ENCODE results near the gene POLR1D.

POLR1D gene

DNA sequence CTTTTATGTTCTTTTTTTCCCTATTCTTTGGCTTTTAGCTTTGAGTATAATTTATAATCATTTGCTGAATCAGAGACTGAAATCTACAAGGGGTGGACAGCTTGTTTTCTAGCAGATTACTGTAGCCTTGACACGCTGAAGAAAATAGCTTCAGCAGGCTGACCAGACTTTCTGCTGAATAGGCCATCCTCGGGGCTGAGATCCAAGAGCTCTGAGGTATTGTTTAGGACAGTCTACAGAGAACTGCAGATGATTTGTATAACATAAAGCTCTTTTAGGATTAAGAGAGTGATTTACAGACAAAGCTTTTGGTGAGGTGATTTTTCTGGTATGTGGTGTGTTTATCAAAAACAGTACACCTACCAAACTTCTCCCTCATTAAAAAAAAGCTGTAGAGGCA is 16.8 kb downstream of the POLR1D start:
- DNase-seq (ENCODE audit: low read depth): no peak

DNA sequence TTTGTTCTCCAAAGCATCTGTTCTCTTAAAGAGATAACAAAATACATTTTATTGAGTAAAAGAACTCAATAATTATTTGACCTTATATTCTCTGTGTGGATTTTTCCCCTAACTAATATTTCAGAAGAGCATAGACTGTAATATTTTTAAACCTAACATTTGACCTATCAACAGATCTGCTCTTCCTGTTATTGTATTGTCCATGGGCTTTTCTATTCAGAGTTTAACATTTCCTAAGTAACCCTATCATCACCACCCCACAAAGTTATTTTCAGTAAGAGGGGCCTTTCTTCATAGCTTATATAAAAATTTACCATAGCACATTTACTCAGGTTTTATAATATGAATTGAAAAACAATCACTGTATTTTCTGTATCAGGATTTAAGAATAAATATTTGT is 17.5 kb downstream of the POLR1D start:
- no peak for DNase-seq (ENCODE audit: low read depth)

DNA sequence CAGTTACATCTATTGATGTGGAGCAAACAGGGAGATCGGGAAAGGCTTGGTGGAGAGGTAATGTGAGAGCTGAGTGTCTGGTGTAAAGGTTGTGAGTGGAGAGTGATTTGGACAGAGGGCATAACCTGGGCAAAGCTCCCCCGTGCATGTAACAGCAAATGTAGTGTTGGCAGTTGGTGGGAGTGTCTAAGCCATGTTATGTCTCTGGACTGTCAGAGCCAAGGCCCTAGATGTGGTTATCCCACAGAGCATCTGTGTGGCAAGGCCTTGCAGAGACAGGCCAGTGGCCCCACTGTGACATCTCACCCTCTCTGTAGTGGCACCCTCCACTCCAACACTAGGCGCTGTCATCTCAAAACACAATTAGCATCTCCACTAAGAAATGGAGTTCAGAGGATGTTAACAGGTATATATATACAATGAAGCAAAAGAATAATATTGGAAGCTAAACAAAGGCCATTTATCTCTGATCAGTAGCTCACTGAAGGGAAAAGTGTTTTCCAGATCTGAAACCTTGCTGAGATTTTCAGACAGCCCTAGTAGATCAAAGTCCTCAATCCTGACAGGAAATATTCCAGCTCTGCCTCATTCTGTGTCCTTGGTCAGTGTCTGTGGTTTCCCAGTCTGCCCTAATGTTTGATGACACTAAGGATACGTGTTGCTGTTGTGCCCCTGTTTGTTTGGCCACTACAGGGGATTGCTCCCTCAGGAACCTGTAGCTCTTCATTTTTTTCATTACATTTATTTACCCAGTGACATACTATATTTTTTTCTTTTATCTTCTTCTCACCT is 20.2 kb downstream of the POLR1D start:
- DNase-seq (ENCODE audit: low read depth): no peak

GRCh38 chr13:27643334-27644132 is 21.8 kb downstream of the POLR1D start:
- no peak for DNase-seq (ENCODE audit: low read depth)

DNA sequence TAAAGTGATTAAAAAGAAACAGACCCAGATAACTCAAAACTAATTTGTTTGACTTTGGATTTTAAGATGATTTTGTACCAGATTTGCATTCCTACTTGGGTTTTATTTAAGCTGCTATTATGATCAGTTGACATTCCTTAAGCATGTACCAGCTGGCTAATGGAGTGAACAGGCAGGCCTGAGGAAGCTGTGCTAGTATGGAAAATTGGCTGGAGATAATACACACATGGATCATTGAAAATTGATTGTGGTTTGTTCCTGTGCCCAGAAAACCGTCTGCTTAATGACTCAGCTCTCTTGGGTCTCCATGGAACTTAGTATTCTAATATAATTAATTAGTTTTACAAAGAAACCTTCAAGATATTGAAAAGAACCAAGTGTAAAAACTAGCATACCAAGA is 22.6 kb downstream of the POLR1D start:
- DNase-seq (ENCODE audit: low read depth): no peak

- DNase-seq (ENCODE audit: low read depth): no peak
These were observed 28.6 kb downstream of the POLR1D start for GRCh38 chr13:27650312-27650711.

DNA sequence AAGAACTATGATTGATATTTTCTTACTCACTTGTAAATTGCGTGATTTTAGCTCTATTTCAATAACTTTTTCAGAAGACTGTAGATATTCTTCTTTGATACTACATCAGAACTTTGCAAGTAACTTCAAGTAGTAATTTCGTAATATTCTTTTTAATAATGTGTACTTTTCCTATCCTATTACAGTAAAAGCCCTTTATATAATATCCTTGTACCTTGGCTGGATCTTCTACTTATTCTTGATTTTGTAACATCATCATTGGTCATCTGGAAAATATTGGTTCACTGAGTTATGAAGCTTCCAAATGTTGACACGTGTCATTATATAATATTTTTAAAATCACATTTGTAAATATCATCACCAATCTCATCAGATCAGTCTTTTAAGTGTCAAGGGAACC is 32.4 kb downstream of the POLR1D start:
- no peak for DNase-seq (ENCODE audit: low read depth)

- no peak for DNase-seq (ENCODE audit: low read depth)
These were observed 33.1 kb downstream of the POLR1D start for GRCh38 chr13:27654816-27655215.

DNA sequence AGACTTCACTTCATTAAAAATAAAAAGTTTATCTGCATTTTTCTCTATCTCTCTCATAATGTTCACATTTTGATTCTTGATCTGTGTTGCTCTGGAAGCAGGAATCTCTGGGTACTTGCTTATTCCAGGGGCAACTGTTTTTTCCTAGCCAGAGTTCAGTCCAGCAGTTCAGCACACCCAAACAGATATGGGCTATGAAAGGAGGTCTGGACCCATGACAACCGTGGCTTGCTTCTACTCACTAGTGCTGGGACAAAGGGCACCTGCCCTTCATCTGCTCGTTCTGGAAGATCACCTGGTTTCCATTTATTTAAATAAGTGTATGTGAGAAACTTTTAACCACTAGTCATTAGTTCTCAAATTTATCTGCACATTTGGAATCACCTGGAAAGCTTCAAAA is 36.0 kb downstream of the POLR1D start:
- DNase-seq (ENCODE audit: low read depth): no peak

GRCh38 chr13:27658546-27658945 is 36.9 kb downstream of the POLR1D start:
- DNase-seq (ENCODE audit: low read depth): no peak

DNA sequence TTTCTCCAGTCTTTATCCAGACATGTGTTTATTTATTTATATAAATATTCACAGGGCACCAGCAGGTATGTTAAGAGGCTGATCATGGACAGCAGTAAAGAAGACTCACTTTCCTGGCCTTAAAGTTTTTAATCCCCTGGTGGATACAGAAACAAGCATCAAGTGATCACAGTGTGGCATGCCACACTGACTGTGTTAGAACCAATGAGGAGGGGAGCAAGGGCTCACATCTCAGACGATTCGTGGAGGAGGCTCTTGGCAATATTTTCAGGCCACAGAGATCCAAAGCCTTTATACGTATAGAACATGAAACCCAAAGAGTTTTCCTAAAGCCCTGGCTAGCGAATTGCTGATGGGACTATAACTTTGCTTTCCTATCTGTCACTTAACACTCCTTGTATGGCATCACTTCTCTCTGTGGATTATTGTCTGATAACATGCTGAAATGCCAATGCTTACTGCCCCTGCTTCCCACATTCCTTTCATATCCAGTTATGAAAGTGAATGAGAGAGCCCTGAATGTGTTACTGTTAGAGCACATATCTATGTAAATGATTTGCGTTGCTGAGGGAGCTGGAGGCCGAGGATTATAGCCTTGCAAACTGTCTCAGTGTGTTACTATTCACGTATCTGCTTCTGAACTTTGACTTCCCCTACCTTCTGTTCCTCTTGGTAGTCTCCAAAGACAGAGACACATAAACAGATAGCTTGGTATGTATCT is 37.6 kb downstream of the POLR1D start:
- DNase-seq (ENCODE audit: low read depth): no peak

- DNase-seq (ENCODE audit: low read depth): no peak
These were observed 38.8 kb downstream of the POLR1D start for GRCh38 chr13:27660511-27660910.

GRCh38 chr13:27661017-27661416 is 39.3 kb downstream of the POLR1D start:
- DNase-seq (ENCODE audit: low read depth): no peak

GRCh38 chr13:27662738-27663470 is 41.2 kb downstream of the POLR1D start:
- DNase-seq (ENCODE audit: low read depth): no peak

DNA sequence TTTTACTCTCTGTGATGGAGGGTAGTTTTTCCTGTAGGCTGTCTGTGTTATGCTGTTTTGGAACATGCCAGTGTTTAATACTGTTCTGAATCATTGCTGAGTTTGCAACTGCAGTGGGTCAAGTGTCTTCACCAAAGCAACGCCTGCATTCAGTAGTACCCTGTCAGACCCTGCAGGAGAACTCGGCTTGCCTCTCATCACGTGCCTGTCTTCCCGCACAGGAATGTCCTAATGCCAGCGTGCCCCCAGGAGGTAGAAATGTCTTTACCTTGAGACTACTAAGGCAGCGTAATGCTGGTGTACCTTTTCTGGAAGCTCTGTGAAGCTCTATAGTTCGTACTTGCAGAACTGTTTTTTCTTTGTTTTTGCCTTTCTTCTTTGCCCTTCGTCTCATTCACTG is 42.3 kb downstream of the POLR1D start:
- no peak for DNase-seq (ENCODE audit: low read depth)

- DNase-seq (ENCODE audit: low read depth): no peak
These were observed 43.6 kb downstream of the POLR1D start for GRCh38 chr13:27665333-27665732.

GRCh38 chr13:27665761-27666160 is 44.1 kb downstream of the POLR1D start:
- DNase-seq (ENCODE audit: low read depth): no peak

GRCh38 chr13:27666951-27667350 is 45.3 kb downstream of the POLR1D start:
- DNase-seq (ENCODE audit: low read depth): no peak

DNA sequence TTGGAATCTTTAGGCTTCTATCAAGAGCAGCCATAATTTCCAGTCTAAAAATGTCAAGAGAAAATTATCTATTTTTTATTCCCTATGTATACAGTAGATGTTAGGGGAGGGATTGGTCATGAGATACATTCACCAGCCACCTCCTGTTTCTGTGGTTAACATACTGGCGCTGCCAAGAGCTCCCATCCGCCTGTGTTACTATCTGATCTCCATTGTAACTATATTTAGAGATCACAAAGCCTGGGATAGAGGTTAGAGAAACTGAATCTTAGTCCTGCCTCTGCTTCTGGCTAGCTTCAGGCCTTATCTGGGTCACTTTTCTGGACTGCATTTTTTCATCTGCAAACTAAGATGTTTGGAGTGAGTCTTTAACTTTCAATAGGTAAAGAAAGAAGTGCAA is 46.3 kb downstream of the POLR1D start:
- DNase-seq (ENCODE audit: low read depth): no peak

DNA sequence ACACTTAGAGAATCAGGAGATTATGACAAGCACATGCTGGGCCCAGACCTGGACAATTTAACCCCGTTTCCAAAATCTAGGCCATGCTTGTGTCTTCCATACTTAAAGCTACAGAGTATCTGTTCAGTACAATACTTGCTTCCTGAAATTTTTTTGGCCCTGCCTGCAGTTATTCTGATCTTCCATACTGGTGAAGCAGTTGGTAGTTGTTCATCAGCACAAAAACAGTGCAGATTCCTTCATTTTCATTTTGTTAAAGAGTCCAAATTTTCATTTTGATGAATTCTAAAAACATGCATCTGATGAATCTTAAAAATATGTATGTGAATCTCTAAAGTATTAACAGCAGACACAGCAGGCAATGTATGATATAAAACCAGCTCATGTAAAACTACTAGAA is 49.2 kb downstream of the POLR1D start:
- no peak for DNase-seq (ENCODE audit: low read depth)

DNA sequence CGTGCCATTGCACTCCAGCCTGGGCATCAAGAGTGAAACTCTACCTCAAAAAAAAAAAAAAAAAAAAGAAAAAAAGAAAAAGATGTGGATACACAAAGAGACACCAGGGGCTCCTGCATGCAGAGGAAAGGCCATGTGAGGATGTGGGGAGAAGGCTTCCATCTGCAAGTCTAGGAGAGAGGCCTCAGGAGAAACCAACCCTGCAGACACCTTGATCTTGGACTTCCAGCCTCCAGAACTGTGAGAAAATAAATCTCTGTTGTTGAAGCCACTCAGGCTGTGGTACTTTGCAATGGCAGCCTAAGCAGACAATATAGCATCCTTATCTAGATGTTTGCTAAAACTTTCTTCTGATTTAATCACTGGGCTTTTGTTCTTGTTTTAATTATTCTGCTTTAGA is 50.3 kb downstream of the POLR1D start:
- DNase-seq (ENCODE audit: low read depth): no peak
